Liver (tissue), 9 donors: ENCODE measurements around the gene GABRB1. TPM values are rescaled to one million over a fixed set of nuclear protein-coding genes. Genes with fewer than 3 reads are reported as not detected.

Experiments used
- DNase-seq: peaks from one replicate; pipeline ENCODE4 v3.0.0-alpha.2; 2017; ENCODE audit warnings: low spot score
- H3K27ac ChIP-seq, 2 donors: one replicate each; pipeline ENCODE4 v1.7.0; 2013; ENCODE audit warnings: inconsistent platforms in 2 of 2, low read length in 2 of 2, control low read depth in 1 of 2, low read depth in 1 of 2, mild to moderate bottlenecking in 1 of 2
- H3K27me3 ChIP-seq, 4 donors: one replicate each; pipeline versions ENCODE4 v1.6.1 to v1.7.0; 2013; ENCODE audit warnings: low read length in 3 of 4, inconsistent platforms in 1 of 4, mild to moderate bottlenecking in 1 of 4, moderate library complexity in 1 of 4; ENCODE audit not compliant: control insufficient read depth in 4 of 4, insufficient read depth in 4 of 4
- H3K36me3 ChIP-seq, 4 donors: one replicate each; pipeline versions ENCODE4 v1.6.1 to v1.7.0; 2013; ENCODE audit warnings: low read length in 3 of 4, mild to moderate bottlenecking in 3 of 4, low read depth in 1 of 4, moderate library complexity in 1 of 4; ENCODE audit not compliant: control insufficient read depth in 4 of 4, insufficient read depth in 3 of 4
- H3K4me1 ChIP-seq, 4 donors: one replicate each; pipeline versions ENCODE4 v1.6.1 to v1.7.0; 2013; ENCODE audit warnings: low read length in 3 of 4, mild to moderate bottlenecking in 3 of 4, moderate library complexity in 1 of 4; ENCODE audit not compliant: control insufficient read depth in 4 of 4, insufficient read depth in 4 of 4
- H3K4me3 ChIP-seq, 3 donors: one replicate each; pipeline versions ENCODE4 v1.6.1 to v1.7.0; 2013; ENCODE audit warnings: low read length in 3 of 3, control low read depth in 1 of 3, low read depth in 1 of 3, mild to moderate bottlenecking in 1 of 3
- H3K9ac ChIP-seq, 2 donors: one replicate each; pipeline ENCODE4 v1.7.0; 2013; ENCODE audit warnings: low read length in 2 of 2, mild to moderate bottlenecking in 2 of 2, moderate library complexity in 2 of 2, control low read depth in 1 of 2, low read depth in 1 of 2
- H3K9me3 ChIP-seq, 4 donors: one replicate each; pipeline versions ENCODE4 v1.6.1 to v1.7.0; 2013; ENCODE audit warnings: low read length in 3 of 4; ENCODE audit not compliant: control insufficient read depth in 4 of 4
- CTCF ChIP-seq: fragments of 150-350 bp; IDR thresholded peaks from 2 replicates; pipeline ENCODE4 v1.5.1; 2017; ENCODE audit warnings: improper control_type of control experiment, low read depth, low read length; ENCODE audit not compliant: missing input control
- EGR1 ChIP-seq, 2 donors: IDR thresholded peaks; 2 replicates each; pipeline ENCODE4 v1.6.1; 2016 to 2018; ENCODE audit warnings: antibody characterized with exemption in 2 of 2, low read depth in 2 of 2
- FOXA1 ChIP-seq: IDR thresholded peaks from 2 replicates; pipeline ENCODE4 v1.6.1; 2016; ENCODE audit warnings: antibody characterized with exemption
- FOXA2 ChIP-seq: IDR thresholded peaks from 2 replicates; pipeline ENCODE4 v1.6.1; 2016; ENCODE audit warnings: antibody characterized with exemption
- GABPA ChIP-seq, 2 donors: IDR thresholded peaks in 1 of 2; conservative IDR thresholded peaks in 1 of 2; 2 replicates each; pipeline ENCODE4 v1.6.1; 2016; ENCODE audit warnings: antibody characterized with exemption in 2 of 2, mild to moderate bottlenecking in 1 of 2, moderate library complexity in 1 of 2
- HNF4A ChIP-seq, 2 donors: conservative IDR thresholded peaks; 2 replicates each; pipeline ENCODE4 v1.6.1; 2016; ENCODE audit warnings: antibody characterized with exemption in 2 of 2, mild to moderate bottlenecking in 2 of 2
- HNF4G ChIP-seq: IDR thresholded peaks from 2 replicates; pipeline ENCODE4 v1.6.1; 2016; ENCODE audit warnings: antibody characterized with exemption
- JUND ChIP-seq, 2 donors: IDR thresholded peaks; 2 replicates each; pipeline ENCODE4 v1.6.1; 2016; ENCODE audit warnings: antibody characterized with exemption in 2 of 2
- RAD21 ChIP-seq, 2 donors: IDR thresholded peaks; 2 replicates each; pipeline ENCODE4 v1.6.1; 2016; ENCODE audit warnings: antibody characterized with exemption in 2 of 2, mild to moderate bottlenecking in 2 of 2
- RXRA ChIP-seq, 2 donors: IDR thresholded peaks; 2 replicates each; pipeline ENCODE4 v1.6.1; 2017 to 2018; ENCODE audit warnings: antibody characterized with exemption in 2 of 2, mild to moderate bottlenecking in 1 of 2
- SP1 ChIP-seq: IDR thresholded peaks from 2 replicates; pipeline ENCODE4 v1.6.1; 2018; ENCODE audit warnings: antibody characterized with exemption, mild to moderate bottlenecking
- TAF1 ChIP-seq: conservative IDR thresholded peaks from 2 replicates; pipeline ENCODE4 v1.6.1; 2016; ENCODE audit warnings: antibody characterized with exemption, mild to moderate bottlenecking
- YY1 ChIP-seq: IDR thresholded peaks from 2 replicates; pipeline ENCODE4 v1.6.1; 2016; ENCODE audit warnings: antibody characterized with exemption, mild to moderate bottlenecking
- ZBTB33 ChIP-seq: IDR thresholded peaks from 2 replicates; pipeline ENCODE4 v1.6.1; 2016; ENCODE audit warnings: antibody characterized with exemption
- WGBS: extraction: QIAGEN DNeasy Blood & Tissue Kit; methylation state at CpG from one replicate; pipeline ENCODE4 v1.1.7; 2013; 5-methylcytosine and 5-hydroxymethylcytosine counted together
- polyA plus RNA-seq, 2 donors: library from polyadenylated mRNA; stranded (reverse) in 1 of 2; unstranded in 1 of 2; fragments of 200-250 nt in 1 of 2; fragments of >200 nt in 1 of 2; fragmentation: Nextera tagmentation in 1 of 2; extraction: Ambion mirVana in 1 of 2; gene quantifications; one replicate each; pipeline versions ENCODE4 v1.2.1 to v1.2.3, GENCODE V29; 2013 to 2015
- total RNA-seq, 2 donors: library from RNA; depleted of rRNA; stranded (reverse); fragments of >200 nt; gene quantifications; one replicate each; pipeline ENCODE4 v1.2.3, GENCODE V29; 2014
- TF ChIP-seq, protein P1 (sequence below): IDR thresholded peaks from 2 replicates; pipeline ENCODE4 v1.6.1; 2016; ENCODE audit warnings: antibody characterized with exemption
- TF ChIP-seq, protein P2 (sequence below): IDR thresholded peaks from 2 replicates; pipeline ENCODE4 v1.6.1; 2016; ENCODE audit warnings: antibody characterized with exemption, mild to moderate bottlenecking
- TF ChIP-seq, protein P3 (sequence below): IDR thresholded peaks from 2 replicates; pipeline ENCODE4 v1.6.1; 2016; ENCODE audit warnings: antibody characterized with exemption
- donor health status: healthy.
- donor health status: healthy.
- donor health status: healthy.
- donor health status: healthy.
- donor health status: healthy.

GABRB1 gene
- total and polyA plus RNA-seq, 4 donors: 0.17 to 1.3 TPM; not detected in 2

GRCh38 chr4:47057991-47058390 lies 26.6 kb downstream of the GABRB1 start:
- Histone ChIP-seq H3K9me3 (no peaks in the 10 kb centered on the region), H3K9ac (no peak overlapping the region), H3K4me3 (no peak overlapping the region), H3K27me3 (no peaks in the 10 kb centered on the region), H3K27ac (no peak overlapping the region), H3K4me1 (no peaks in the 10 kb centered on the region), H3K36me3 (no peaks in the 10 kb centered on the region)
- no peak for DNase-seq
- WGBS: 58% methylated on average over 2 of the region's 2 CpGs
- TF ChIP-seq HNF4A (conservative IDR thresholded peaks at IDR 0.05) (no peak), CTCF (no peak), FOXA2 (no peak), TAF1 (no peak), RAD21 (IDR thresholded peaks at IDR 0.05) (no peak), GABPA (IDR thresholded peaks at IDR 0.05 in 1 of 2, conservative IDR thresholded peaks at IDR 0.05 in 1 of 2) (no peak), ZBTB33 (no peak), FOXA1 (no peak), HNF4G (no peak), YY1 (no peak), EGR1 (IDR thresholded peaks at IDR 0.05; ENCODE audit: low read depth in 2 of 2) (no peak), SP1 (no peak), JUND (IDR thresholded peaks at IDR 0.05) (no peak), RXRA (IDR thresholded peaks at IDR 0.05) (no peak)
- TF ChIP-seq, protein P1, sequence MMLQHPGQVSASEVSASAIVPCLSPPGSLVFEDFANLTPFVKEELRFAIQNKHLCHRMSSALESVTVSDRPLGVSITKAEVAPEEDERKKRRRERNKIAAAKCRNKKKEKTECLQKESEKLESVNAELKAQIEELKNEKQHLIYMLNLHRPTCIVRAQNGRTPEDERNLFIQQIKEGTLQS: no peak
- TF ChIP-seq, protein P2, sequence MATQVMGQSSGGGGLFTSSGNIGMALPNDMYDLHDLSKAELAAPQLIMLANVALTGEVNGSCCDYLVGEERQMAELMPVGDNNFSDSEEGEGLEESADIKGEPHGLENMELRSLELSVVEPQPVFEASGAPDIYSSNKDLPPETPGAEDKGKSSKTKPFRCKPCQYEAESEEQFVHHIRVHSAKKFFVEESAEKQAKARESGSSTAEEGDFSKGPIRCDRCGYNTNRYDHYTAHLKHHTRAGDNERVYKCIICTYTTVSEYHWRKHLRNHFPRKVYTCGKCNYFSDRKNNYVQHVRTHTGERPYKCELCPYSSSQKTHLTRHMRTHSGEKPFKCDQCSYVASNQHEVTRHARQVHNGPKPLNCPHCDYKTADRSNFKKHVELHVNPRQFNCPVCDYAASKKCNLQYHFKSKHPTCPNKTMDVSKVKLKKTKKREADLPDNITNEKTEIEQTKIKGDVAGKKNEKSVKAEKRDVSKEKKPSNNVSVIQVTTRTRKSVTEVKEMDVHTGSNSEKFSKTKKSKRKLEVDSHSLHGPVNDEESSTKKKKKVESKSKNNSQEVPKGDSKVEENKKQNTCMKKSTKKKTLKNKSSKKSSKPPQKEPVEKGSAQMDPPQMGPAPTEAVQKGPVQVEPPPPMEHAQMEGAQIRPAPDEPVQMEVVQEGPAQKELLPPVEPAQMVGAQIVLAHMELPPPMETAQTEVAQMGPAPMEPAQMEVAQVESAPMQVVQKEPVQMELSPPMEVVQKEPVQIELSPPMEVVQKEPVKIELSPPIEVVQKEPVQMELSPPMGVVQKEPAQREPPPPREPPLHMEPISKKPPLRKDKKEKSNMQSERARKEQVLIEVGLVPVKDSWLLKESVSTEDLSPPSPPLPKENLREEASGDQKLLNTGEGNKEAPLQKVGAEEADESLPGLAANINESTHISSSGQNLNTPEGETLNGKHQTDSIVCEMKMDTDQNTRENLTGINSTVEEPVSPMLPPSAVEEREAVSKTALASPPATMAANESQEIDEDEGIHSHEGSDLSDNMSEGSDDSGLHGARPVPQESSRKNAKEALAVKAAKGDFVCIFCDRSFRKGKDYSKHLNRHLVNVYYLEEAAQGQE: no peak
- TF ChIP-seq, protein P3, sequence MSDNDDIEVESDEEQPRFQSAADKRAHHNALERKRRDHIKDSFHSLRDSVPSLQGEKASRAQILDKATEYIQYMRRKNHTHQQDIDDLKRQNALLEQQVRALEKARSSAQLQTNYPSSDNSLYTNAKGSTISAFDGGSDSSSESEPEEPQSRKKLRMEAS: no peak

- TF ChIP-seq FOXA2 (no peak), ZBTB33 (no peak), TAF1 (no peak), HNF4G (no peak)
- TF ChIP-seq, protein P3: no peak
- TF ChIP-seq, protein P1: no peak
- no peak for DNase-seq
Observed at GRCh38 chr4:47060561-47060960, 29.2 kb downstream of the GABRB1 start.

More at GRCh38 chr4:47060561-47060960, 29.2 kb downstream of the GABRB1 start:
- Histone ChIP-seq H3K36me3 (no peaks in the 10 kb centered on the region), H3K9ac (no peak overlapping the region), H3K27ac (no peak overlapping the region), H3K27me3 (no peaks in the 10 kb centered on the region), H3K9me3 (no peaks in the 10 kb centered on the region), H3K4me3 (no peak overlapping the region), H3K4me1 (no peaks in the 10 kb centered on the region)
- WGBS: 66% methylated on average over 4 of the region's 4 CpGs
